ENCODE measurements around the gene CGB7. TPM values are rescaled to one million over a fixed set of nuclear protein-coding genes. Genes with fewer than 3 reads are reported as not detected.

The CGB7 gene
- total RNA-seq, result not detected in 2 replicates
- long read RNA-seq, result 0 reads

- Mint-ChIP-seq H3K36me3 (ENCODE audit: low read depth) (no peaks in the 10 kb centered on the region), H3K27me3 (ENCODE audit: low read depth) (peaks cover 64% of the 10 kb centered on the region), H3K4me3 (peak within 1 kb of the TSS; percentile 79), H3K27ac (ENCODE audit: unreplicated experiment) (no peak within 1 kb of the TSS), H3K9me3 (no peaks in the 10 kb centered on the region), H3K4me1 (peaks cover 10% of the 10 kb centered on the region)
- TF ChIP-seq CTCF (conservative IDR thresholded peaks at IDR 0.05), result no peak
- peak; percentile 68 for DNase-seq (ENCODE audit: low read depth, low spot score)
Measured at GRCh38 chr19:49057636-49058234, at the start of gene CGB7. CGB7 (minus strand) TSS chr19:49057749; CDS start chr19:49055375, 2,374 bp downstream.

DNA sequence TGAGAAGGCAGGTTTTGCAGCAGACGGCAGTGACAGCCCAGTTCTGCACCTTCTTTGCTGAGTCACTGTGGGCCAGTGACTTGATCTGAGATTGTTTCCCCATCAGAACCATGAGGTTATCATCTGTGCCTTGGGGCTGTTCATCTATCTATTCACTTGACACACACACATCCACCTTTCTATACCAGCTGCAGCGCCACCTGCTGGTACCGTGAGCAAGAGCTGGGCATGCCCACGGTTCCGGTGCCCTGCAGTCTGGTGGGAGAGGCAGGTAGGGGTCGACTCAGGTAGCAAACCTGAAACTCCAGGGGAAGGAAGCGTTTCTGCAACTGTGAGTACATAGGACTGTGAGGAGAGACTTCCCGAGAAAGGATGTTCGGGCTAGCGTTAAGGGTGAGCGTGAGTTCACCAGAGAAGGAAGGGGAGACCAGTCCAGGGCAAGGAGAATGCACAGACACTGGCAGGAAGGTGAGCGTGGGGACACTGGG is 49.1 kb upstream of the CGB7 start:
- H3K27ac Mint-ChIP-seq (ENCODE audit: unreplicated experiment), result no peak overlapping the region
- peak overlapping the region; percentile 87 for H3K4me3 Mint-ChIP-seq
- H3K27me3 Mint-ChIP-seq (ENCODE audit: low read depth), result peaks cover 3% of the 10 kb centered on the region
- TF ChIP-seq CTCF (conservative IDR thresholded peaks at IDR 0.05), result peak; percentile 85
- no peaks in the 10 kb centered on the region for H3K9me3 Mint-ChIP-seq
- H3K36me3 Mint-ChIP-seq (ENCODE audit: low read depth), result peaks cover 19% of the 10 kb centered on the region
- peaks cover 5% of the 10 kb centered on the region for H3K4me1 Mint-ChIP-seq
- DNase-seq (ENCODE audit: low read depth, low spot score), result peak; percentile 63

DNA sequence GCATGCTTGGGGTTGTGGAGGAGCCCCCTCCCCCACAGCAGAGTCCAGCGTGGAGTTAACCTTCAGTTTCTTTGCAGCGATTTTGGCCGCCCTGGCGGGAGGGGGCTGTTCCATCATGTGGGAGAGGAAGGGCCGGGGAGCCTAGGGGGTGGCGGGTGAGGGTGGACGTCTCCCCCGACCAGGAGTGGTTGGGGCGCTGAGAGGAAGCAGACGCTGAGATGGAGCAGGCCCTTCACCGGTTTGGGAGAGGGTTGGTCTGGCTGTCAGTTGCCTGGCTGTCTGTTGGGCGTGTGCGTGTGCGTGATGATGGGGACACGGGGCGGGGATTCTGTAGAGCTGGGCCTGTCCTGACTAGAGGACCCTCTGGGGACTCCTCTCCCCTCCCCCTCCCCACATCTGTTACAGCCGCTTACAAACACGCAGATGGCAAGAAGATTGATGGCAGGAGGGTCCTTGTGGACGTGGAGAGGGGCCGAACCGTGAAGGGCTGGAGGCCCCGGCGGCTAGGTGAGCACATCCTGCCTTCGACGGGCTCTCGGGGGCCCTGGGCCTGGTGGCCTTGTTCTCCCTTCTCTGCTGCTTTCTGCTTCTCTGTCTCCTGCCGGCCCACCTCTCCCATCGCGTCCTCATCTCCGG is 46.8 kb upstream of the CGB7 start:
- no peaks in the 10 kb centered on the region for H3K9me3 Mint-ChIP-seq
- peaks cover 10% of the 10 kb centered on the region for H3K4me1 Mint-ChIP-seq
- peaks cover 28% of the 10 kb centered on the region for H3K36me3 Mint-ChIP-seq (ENCODE audit: low read depth)
- H3K27me3 Mint-ChIP-seq (ENCODE audit: low read depth), result peaks cover 3% of the 10 kb centered on the region
- DNase-seq (ENCODE audit: low read depth, low spot score), result no peak
- H3K4me3 Mint-ChIP-seq, result peak overlapping the region; percentile 48
- peak overlapping the region; percentile 88 for H3K27ac Mint-ChIP-seq (ENCODE audit: unreplicated experiment)
- no peak for TF ChIP-seq CTCF (conservative IDR thresholded peaks at IDR 0.05)

- Mint-ChIP-seq H3K36me3 (ENCODE audit: low read depth) (peaks cover 24% of the 10 kb centered on the region), H3K4me1 (peaks cover 10% of the 10 kb centered on the region), H3K27ac (ENCODE audit: unreplicated experiment) (no peak overlapping the region), H3K9me3 (no peaks in the 10 kb centered on the region), H3K27me3 (ENCODE audit: low read depth) (peaks cover 3% of the 10 kb centered on the region), H3K4me3 (no peak overlapping the region)
- DNase-seq (ENCODE audit: low read depth, low spot score), result no peak
- no peak for TF ChIP-seq CTCF (conservative IDR thresholded peaks at IDR 0.05)
Measured at GRCh38 chr19:49103331-49104085, 46.0 kb upstream of the CGB7 start.

DNA sequence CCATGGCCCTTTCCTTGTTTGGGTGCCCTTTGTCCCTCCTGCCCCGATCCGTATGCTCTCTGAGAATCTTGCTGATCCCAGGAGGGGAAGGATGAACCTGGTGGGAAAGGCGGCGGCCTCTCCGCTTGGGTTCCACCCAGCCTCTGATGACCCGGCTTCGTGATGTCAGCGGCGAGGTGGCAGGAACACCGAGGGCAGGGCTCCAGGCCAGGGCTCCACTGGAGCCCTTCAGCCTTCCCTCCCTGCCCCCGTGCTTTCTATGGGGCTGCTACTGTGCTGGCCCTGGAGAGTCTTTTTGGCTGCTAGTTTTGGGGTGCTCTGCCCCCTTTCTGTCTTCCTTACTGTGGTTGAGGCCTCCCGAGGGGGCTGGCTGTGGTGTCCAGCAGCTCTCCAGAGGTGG is 44.8 kb upstream of the CGB7 start:
- TF ChIP-seq CTCF (conservative IDR thresholded peaks at IDR 0.05), result no peak
- Mint-ChIP-seq H3K27ac (ENCODE audit: unreplicated experiment) (peak overlapping the region; percentile 62), H3K9me3 (no peaks in the 10 kb centered on the region), H3K4me3 (no peak overlapping the region), H3K4me1 (peaks cover 17% of the 10 kb centered on the region), H3K27me3 (ENCODE audit: low read depth) (peaks cover 3% of the 10 kb centered on the region), H3K36me3 (ENCODE audit: low read depth) (peaks cover 30% of the 10 kb centered on the region)
- DNase-seq (ENCODE audit: low read depth, low spot score), result no peak

Measured in neural crest cell (in vitro differentiated cells).